ENCODE data around the gene EI24. TPM values are rescaled to one million over a fixed set of nuclear protein-coding genes. Genes with fewer than 3 reads are reported as not detected.

Gene EI24
- total RNA-seq, 2 donors from 2014 or later = 82.3 to 127 TPM

- no peak overlapping the region for H3K9ac ChIP-seq (ENCODE audit: low read depth in 2 of 2, low read length in 2 of 2)
- H3K27ac ChIP-seq = no peak overlapping the region
- H3K36me3 ChIP-seq = peaks cover 7% of the 10 kb centered on the region
- H3K9me3 ChIP-seq = no peaks in the 10 kb centered on the region
- intact Hi-C loops (cut with DNase I) = loop anchor here (5.0 kb wide), 1 partner anchor 34 kb away; no protein-coding TSS in a partner anchor
- no peak for TF ChIP-seq CTCF (IDR thresholded peaks at IDR 0.05)
- no peaks in the 10 kb centered on the region for H3K4me1 ChIP-seq
- DNase-seq = no peak
- H3K4me3 ChIP-seq = no peak overlapping the region
- H3K27me3 ChIP-seq = no peaks in the 10 kb centered on the region
These were observed 14.2 kb downstream of the EI24 start for GRCh38 chr11:125583496-125583895.

DNA sequence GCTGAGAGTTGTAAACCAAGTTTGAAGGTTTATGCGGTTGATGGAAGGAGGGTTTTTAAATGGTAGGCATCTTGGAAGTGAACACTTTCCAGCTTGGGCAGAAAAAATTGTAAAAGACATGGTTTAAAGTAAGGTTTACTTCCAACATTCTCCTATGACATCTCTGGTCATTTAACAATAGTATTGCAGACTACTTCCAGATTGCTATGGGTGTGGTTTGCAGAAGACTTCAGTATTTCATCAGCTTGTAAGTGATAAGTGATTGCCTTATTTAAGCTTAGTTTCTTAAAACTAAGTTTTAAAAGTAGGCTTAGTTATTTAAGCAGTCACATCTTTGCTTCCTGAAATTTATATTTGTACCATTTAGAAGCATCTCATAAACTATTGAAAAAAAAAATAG, 16.2 kb downstream of the EI24 start:
- Histone ChIP-seq H3K9ac (ENCODE audit: low read depth in 2 of 2, low read length in 2 of 2) (no peak overlapping the region), H3K27ac (no peak overlapping the region), H3K36me3 (no peaks in the 10 kb centered on the region), H3K4me1 (no peaks in the 10 kb centered on the region), H3K9me3 (no peaks in the 10 kb centered on the region), H3K4me3 (no peak overlapping the region), H3K27me3 (no peaks in the 10 kb centered on the region)
- TF ChIP-seq CTCF (IDR thresholded peaks at IDR 0.05) = no peak
- no peak for DNase-seq
- intact Hi-C loops (cut with DNase I) = no loop called here

DNA sequence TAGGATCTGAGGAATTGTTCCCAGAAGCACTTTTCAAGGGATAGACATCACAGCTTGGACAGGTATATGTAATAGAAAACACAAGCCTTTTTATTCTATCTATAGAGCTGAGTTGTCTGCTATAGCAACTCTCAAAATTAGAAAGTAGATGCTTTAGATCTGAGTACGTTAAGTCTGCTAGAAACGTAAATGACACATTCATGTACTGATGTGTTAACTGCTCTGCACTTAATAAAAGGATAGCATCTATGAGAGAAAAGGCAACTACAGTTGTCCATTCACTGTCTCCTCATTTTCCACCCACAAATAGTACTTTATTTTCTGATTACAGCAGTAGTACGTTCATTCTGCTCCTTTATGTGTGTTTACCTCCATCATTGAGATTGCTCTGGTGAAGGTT, 17.3 kb downstream of the EI24 start:
- no peaks in the 10 kb centered on the region for H3K27me3 ChIP-seq
- no peak for DNase-seq
- H3K4me3 ChIP-seq = no peak overlapping the region
- no peaks in the 10 kb centered on the region for H3K36me3 ChIP-seq
- no peak overlapping the region for H3K27ac ChIP-seq
- no peaks in the 10 kb centered on the region for H3K4me1 ChIP-seq
- H3K9ac ChIP-seq (ENCODE audit: low read depth in 2 of 2, low read length in 2 of 2) = no peak overlapping the region
- intact Hi-C loops (cut with DNase I) = no loop called here
- TF ChIP-seq CTCF (IDR thresholded peaks at IDR 0.05) = no peak
- no peaks in the 10 kb centered on the region for H3K9me3 ChIP-seq

DNA sequence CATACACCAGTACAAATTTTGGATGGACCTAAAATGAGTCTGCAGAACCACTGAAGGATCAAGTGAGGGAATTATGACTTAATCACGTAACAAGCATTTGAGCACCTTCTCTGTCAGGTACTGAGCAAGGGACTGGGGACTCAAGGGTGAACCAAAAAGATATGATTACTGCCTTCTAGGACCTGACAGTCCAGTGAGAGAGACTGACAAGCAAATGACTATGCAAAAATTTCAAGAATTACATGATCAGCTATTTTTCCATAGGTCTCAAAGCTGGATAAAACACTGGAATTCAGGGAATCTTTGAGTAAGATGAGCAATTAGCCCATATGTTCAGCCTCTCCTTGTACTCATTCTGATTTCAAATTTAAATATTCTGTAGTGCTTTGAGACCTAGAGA, 18.2 kb downstream of the EI24 start:
- no peak for DNase-seq
- Histone ChIP-seq H3K9me3 (no peaks in the 10 kb centered on the region), H3K27ac (no peak overlapping the region), H3K4me3 (no peak overlapping the region), H3K9ac (ENCODE audit: low read depth in 2 of 2, low read length in 2 of 2) (no peak overlapping the region), H3K27me3 (no peaks in the 10 kb centered on the region), H3K36me3 (no peaks in the 10 kb centered on the region), H3K4me1 (no peaks in the 10 kb centered on the region)
- intact Hi-C loops (cut with DNase I) = no loop called here
- TF ChIP-seq CTCF (IDR thresholded peaks at IDR 0.05) = no peak

DNA sequence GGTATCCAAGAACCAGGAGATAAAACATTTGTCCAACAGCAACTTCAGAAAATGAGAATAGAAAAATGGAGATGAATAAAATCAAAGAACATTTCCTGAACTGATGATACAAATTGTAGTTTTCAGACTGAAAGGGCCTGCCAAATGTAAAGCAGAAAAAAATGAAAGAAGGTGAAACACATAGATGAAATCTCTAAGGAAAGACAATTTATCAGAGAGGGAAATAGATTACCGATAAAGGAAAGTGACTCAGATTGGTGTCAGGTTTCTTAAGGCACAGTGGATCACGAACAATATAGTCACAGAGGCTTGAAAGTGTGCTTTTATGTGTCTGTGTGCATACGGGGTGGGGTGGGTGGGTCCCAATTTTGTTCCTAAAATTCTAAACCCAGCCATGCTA, 19.2 kb downstream of the EI24 start:
- no peaks in the 10 kb centered on the region for H3K27me3 ChIP-seq
- H3K9ac ChIP-seq (ENCODE audit: low read depth in 2 of 2, low read length in 2 of 2) = no peak overlapping the region
- no peak overlapping the region for H3K27ac ChIP-seq
- H3K4me1 ChIP-seq = no peaks in the 10 kb centered on the region
- H3K36me3 ChIP-seq = no peaks in the 10 kb centered on the region
- H3K4me3 ChIP-seq = no peak overlapping the region
- no peaks in the 10 kb centered on the region for H3K9me3 ChIP-seq
- intact Hi-C loops (cut with DNase I) = no loop called here
- DNase-seq = no peak
- TF ChIP-seq CTCF (IDR thresholded peaks at IDR 0.05) = no peak
